ENCODE results near the gene CYP24A1. TPM values are rescaled to one million over a fixed set of nuclear protein-coding genes. Genes with fewer than 3 reads are reported as not detected.

Gene CYP24A1
- total and polyA plus RNA-seq, 2 of the 13 experiments (the other 11 are each of a cell fraction or from before 2014, with no cell fraction given), result 9.4 to 32.7 TPM

- TF ChIP-seq MAFF (IDR thresholded peaks at IDR 0.05; ENCODE audit: low read depth, low read length) (no peak), LCORL (IDR thresholded peaks at IDR 0.05) (no peak), LCORL (CRISPR knock-in tag; IDR thresholded peaks at IDR 0.05) (peak; percentile 71), HNRNPK (IDR thresholded peaks at IDR 0.05; ENCODE audit: low read depth, low read length, poor library complexity, severe bottlenecking) (no peak), TRIM22 (IDR thresholded peaks at IDR 0.05) (no peak), ZNF260 (CRISPR knock-in tag; IDR thresholded peaks at IDR 0.05; ENCODE audit: borderline replicate concordance, low read depth) (no peak), ONECUT2 (CRISPR knock-in tag; IDR thresholded peaks at IDR 0.05) (no peak), FOXJ3 (CRISPR knock-in tag; IDR thresholded peaks at IDR 0.05; ENCODE audit: borderline replicate concordance) (peak; percentile 92), NONO (IDR thresholded peaks at IDR 0.05) (no peak), NONO (CRISPR knock-in tag; conservative IDR thresholded peaks at IDR 0.05) (peak; percentile 77), ZNF883 (CRISPR knock-in tag; IDR thresholded peaks at IDR 0.05; ENCODE audit: not compliant biosample characterization) (peak; percentile 84), ZNF337 (CRISPR knock-in tag; IDR thresholded peaks at IDR 0.05; ENCODE audit: borderline replicate concordance, low read depth) (peak; percentile 95), ELF4 (CRISPR knock-in tag; IDR thresholded peaks at IDR 0.05; ENCODE audit: borderline replicate concordance) (no peak), RARA (CRISPR knock-in tag; IDR thresholded peaks at IDR 0.05) (peak; percentile 99), ZNF737 (CRISPR knock-in tag; IDR thresholded peaks at IDR 0.05; ENCODE audit: borderline replicate concordance) (no peak), ZSCAN31 (CRISPR knock-in tag; IDR thresholded peaks at IDR 0.05; ENCODE audit: low read depth) (peak; percentile 34; the same call in 1 of the 2 replicates), ZBTB8A (CRISPR knock-in tag; IDR thresholded peaks at IDR 0.05; ENCODE audit: borderline replicate concordance, low read depth) (peak; percentile 37; the same call in 1 of the 2 replicates), GABPB1 (CRISPR knock-in tag; IDR thresholded peaks at IDR 0.05) (peak; percentile 77), CEBPZ (IDR thresholded peaks at IDR 0.05; ENCODE audit: low read length) (no peak), KDM2A (CRISPR knock-in tag; IDR thresholded peaks at IDR 0.05; ENCODE audit: borderline replicate concordance, low read depth) (peak; percentile 69), ZNF33A (CRISPR knock-in tag; IDR thresholded peaks at IDR 0.05; ENCODE audit: borderline replicate concordance) (no peak), ZNF572 (CRISPR knock-in tag; IDR thresholded peaks at IDR 0.05) (0 out of 2 replicates have a peak, but pooled peaks have one; percentile 58), ZBTB43 (CRISPR knock-in tag; conservative IDR thresholded peaks at IDR 0.05) (peak; percentile 86)
These were observed 66.0 kb downstream of the CYP24A1 start (continued) for GRCh38 chr20:54107600-54108325.
